ENCODE results near the gene GIMAP7. TPM values are rescaled to one million over a fixed set of nuclear protein-coding genes. Genes with fewer than 3 reads are reported as not detected.
A peak's percentile ranks its signal among the peaks of the same experiment; 100 is the strongest.

GIMAP7 gene
- total and polyA plus RNA-seq, 4 donors, result 20.6 to 54.7 (median 35.3) TPM

DNA sequence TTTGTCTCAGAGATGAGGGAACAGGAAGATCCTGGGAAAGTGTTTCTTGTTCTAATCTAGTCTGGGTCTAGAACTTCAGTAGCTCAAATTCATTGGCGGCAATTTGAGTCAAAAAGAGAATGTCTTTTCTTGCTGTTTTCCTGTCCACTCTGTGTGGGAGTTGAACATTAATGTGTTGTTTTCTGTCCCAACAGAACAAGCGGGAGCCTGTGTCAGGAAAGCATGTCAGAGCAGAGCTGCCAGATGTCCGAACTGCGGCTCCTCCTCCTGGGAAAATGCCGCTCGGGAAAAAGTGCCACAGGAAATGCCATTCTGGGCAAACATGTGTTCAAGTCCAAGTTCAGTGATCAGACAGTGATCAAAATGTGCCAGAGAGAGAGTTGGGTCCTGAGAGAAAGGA, 48.2 kb upstream of the GIMAP7 start:
- ATAC-seq (ENCODE audit: insufficient read depth, low FRiP score) (no peak), DNase-seq (no peak)
- TF ChIP-seq, protein P1, sequence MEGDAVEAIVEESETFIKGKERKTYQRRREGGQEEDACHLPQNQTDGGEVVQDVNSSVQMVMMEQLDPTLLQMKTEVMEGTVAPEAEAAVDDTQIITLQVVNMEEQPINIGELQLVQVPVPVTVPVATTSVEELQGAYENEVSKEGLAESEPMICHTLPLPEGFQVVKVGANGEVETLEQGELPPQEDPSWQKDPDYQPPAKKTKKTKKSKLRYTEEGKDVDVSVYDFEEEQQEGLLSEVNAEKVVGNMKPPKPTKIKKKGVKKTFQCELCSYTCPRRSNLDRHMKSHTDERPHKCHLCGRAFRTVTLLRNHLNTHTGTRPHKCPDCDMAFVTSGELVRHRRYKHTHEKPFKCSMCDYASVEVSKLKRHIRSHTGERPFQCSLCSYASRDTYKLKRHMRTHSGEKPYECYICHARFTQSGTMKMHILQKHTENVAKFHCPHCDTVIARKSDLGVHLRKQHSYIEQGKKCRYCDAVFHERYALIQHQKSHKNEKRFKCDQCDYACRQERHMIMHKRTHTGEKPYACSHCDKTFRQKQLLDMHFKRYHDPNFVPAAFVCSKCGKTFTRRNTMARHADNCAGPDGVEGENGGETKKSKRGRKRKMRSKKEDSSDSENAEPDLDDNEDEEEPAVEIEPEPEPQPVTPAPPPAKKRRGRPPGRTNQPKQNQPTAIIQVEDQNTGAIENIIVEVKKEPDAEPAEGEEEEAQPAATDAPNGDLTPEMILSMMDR (IDR thresholded peaks at IDR 0.05; ENCODE audit: control extremely low read depth, extremely low read depth), result no peak
- H3K36me3 ChIP-seq (ENCODE audit: control insufficient read depth in 4 of 4, insufficient read depth in 4 of 4, low read length in 4 of 4), result peaks cover 0 to 4% (median under 1%) of the 10 kb centered on the region in 4 donors
- H3K9me3 ChIP-seq (ENCODE audit: control insufficient read depth in 4 of 4, insufficient read depth in 3 of 4, low read length in 3 of 4), result peaks cover 0 to 4% (median 2%) of the 10 kb centered on the region in 4 donors
- H3K27ac ChIP-seq (ENCODE audit: low read depth in 1 of 2, low read length in 1 of 2), result peak overlapping the region in 1 of 2 donors; percentile 4
- peak overlapping the region; percentile 24 for H3K4me3 ChIP-seq
- H3K9ac ChIP-seq (ENCODE audit: insufficient read depth in 1 of 2, low read length in 2 of 2), result no peak overlapping the region
- H3K4me1 ChIP-seq (ENCODE audit: control insufficient read depth in 5 of 5, insufficient read depth in 5 of 5, low read length in 5 of 5), result peaks cover 0 to 9% (median 0%) of the 10 kb centered on the region in 5 donors
- peaks cover 0 to 3% (median 0%) of the 10 kb centered on the region in 3 donors for H3K27me3 ChIP-seq (ENCODE audit: control insufficient read depth in 3 of 3, insufficient read depth in 3 of 3, low read length in 2 of 3)
- WGBS, 2 donors, result 65 to 82% methylated on average over 6 of the region's 6 CpGs

DNA sequence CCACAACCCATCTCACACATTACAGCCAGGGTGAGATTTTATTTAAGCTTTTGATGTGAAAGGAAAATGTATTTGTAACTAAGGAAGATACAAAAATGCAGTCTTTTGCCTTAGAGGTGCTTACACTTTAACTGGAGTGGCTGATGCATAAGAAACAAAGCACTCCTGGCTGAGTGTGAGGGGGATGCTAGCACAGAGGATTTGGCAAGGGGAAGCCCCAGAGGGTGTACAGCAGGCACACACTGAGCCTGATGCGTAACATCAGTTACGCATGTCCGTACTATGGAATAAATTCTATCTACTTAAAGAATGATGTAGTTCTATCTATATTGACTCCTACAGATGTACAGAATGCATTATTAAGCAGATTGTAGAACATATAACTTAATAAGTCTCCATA, 46.4 kb upstream of the GIMAP7 start:
- peaks cover 0 to 14% (median 4%) of the 10 kb centered on the region in 5 donors for H3K4me1 ChIP-seq (ENCODE audit: control insufficient read depth in 5 of 5, insufficient read depth in 5 of 5, low read length in 5 of 5)
- H3K9me3 ChIP-seq (ENCODE audit: control insufficient read depth in 4 of 4, insufficient read depth in 3 of 4, low read length in 3 of 4), result peaks cover 0 to 6% (median 0%) of the 10 kb centered on the region in 4 donors
- TF ChIP-seq, protein P1 (IDR thresholded peaks at IDR 0.05; ENCODE audit: control extremely low read depth, extremely low read depth), result no peak
- DNase-seq (no peak), ATAC-seq (ENCODE audit: insufficient read depth, low FRiP score) (no peak)
- no peak overlapping the region for H3K27ac ChIP-seq (ENCODE audit: low read depth in 1 of 2, low read length in 1 of 2)
- H3K36me3 ChIP-seq (ENCODE audit: control insufficient read depth in 4 of 4, insufficient read depth in 4 of 4, low read length in 4 of 4), result peaks cover 0 to 7% (median 3%) of the 10 kb centered on the region in 4 donors
- WGBS, 2 donors, result 78 to 86% methylated on average over 3 of the region's 3 CpGs
- peak overlapping the region; percentile 29 for H3K4me3 ChIP-seq
- peaks cover 0 to 3% (median 0%) of the 10 kb centered on the region in 3 donors for H3K27me3 ChIP-seq (ENCODE audit: control insufficient read depth in 3 of 3, insufficient read depth in 3 of 3, low read length in 2 of 3)
- H3K9ac ChIP-seq (ENCODE audit: insufficient read depth in 1 of 2, low read length in 2 of 2), result no peak overlapping the region

DNA sequence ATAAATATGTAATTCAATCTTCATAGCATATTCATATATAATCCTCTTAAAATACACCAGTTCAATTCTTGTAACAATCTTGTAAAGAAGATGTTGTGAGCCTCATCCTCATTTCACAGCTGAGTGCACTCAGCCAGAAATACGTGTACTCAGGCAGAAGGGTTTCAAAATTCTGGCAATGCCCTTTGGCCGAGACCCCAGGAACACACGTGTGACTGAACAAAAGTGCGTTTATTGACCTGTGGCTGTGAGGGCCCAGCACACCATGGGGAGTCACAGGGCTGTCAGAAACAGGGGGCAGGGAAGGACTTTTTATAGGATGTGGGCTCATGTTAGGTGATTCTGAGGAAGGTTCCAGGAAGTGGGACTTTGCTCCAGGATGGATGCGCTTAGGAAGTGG, 42.8 kb upstream of the GIMAP7 start:
- Histone ChIP-seq H3K9ac (ENCODE audit: insufficient read depth in 1 of 2, low read length in 2 of 2) (no peak overlapping the region), H3K4me3 (no peak overlapping the region), H3K9me3 (ENCODE audit: control insufficient read depth in 4 of 4, insufficient read depth in 3 of 4, low read length in 3 of 4) (peaks cover 0 to 2% (median 0%) of the 10 kb centered on the region in 4 donors), H3K4me1 (ENCODE audit: control insufficient read depth in 5 of 5, insufficient read depth in 5 of 5, low read length in 5 of 5) (peaks cover 0 to 9% (median 0%) of the 10 kb centered on the region in 5 donors), H3K27me3 (ENCODE audit: control insufficient read depth in 3 of 3, insufficient read depth in 3 of 3, low read length in 2 of 3) (peaks cover 0 to 3% (median 0%) of the 10 kb centered on the region in 3 donors), H3K27ac (ENCODE audit: low read depth in 1 of 2, low read length in 1 of 2) (peak overlapping the region in 1 of 2 donors; percentile 9), H3K36me3 (ENCODE audit: control insufficient read depth in 4 of 4, insufficient read depth in 4 of 4, low read length in 4 of 4) (peaks cover 0 to 10% (median 3%) of the 10 kb centered on the region in 4 donors)
- ATAC-seq (ENCODE audit: insufficient read depth, low FRiP score) (no peak), DNase-seq (no peak)
- WGBS, 2 donors, result 55 to 79% methylated on average over 5 of the region's 5 CpGs
- TF ChIP-seq, protein P1 (IDR thresholded peaks at IDR 0.05; ENCODE audit: control extremely low read depth, extremely low read depth), result no peak

DNA sequence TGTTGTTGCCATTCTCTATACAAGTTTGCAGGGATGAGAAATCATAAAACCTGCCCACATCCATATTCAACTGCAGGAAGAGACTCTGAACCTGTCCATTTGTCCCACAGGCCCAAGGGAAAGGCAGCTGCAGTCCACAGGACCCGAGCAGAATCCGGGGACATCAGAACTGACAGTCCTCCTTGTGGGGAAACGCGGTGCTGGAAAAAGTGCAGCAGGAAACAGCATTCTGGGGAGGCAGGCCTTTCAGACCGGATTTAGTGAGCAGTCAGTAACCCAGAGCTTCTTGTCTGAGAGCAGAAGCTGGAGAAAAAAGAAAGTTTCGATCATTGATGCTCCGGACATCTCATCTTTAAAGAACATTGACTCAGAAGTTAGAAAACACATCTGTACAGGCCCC, 40.8 kb upstream of the GIMAP7 start:
- TF ChIP-seq, protein P1 (IDR thresholded peaks at IDR 0.05; ENCODE audit: control extremely low read depth, extremely low read depth), result no peak
- H3K4me1 ChIP-seq (ENCODE audit: control insufficient read depth in 5 of 5, insufficient read depth in 5 of 5, low read length in 5 of 5), result peaks cover 0 to 13% (median 0%) of the 10 kb centered on the region in 5 donors
- peaks cover 0 to 16% (median 3%) of the 10 kb centered on the region in 4 donors for H3K36me3 ChIP-seq (ENCODE audit: control insufficient read depth in 4 of 4, insufficient read depth in 4 of 4, low read length in 4 of 4)
- no peak for ATAC-seq (ENCODE audit: insufficient read depth, low FRiP score)
- no peak for DNase-seq
- H3K4me3 ChIP-seq, result no peak overlapping the region
- whole genome bisulfite sequencing, 2 donors, result 66 to 86% methylated on average over 7 of the region's 7 CpGs
- peaks cover 0 to 2% (median 0%) of the 10 kb centered on the region in 4 donors for H3K9me3 ChIP-seq (ENCODE audit: control insufficient read depth in 4 of 4, insufficient read depth in 3 of 4, low read length in 3 of 4)
- H3K27ac ChIP-seq (ENCODE audit: low read depth in 1 of 2, low read length in 1 of 2), result peak overlapping the region in 1 of 2 donors; percentile 59
- no peak overlapping the region for H3K9ac ChIP-seq (ENCODE audit: insufficient read depth in 1 of 2, low read length in 2 of 2)
- H3K27me3 ChIP-seq (ENCODE audit: control insufficient read depth in 3 of 3, insufficient read depth in 3 of 3, low read length in 2 of 3), result peaks cover 0 to 3% (median 0%) of the 10 kb centered on the region in 3 donors
